NOMO-1 (cell line): ENCODE measurements around the gene STAMBPL1.
"Not testable (repeated sequence)": the region's sequence is repeated elsewhere in the genome, so short reads cannot be mapped to it uniquely, and the experiment has no call there.

Experiments
- DNase-seq, 2 experiments: peaks; one replicate each; lab custom pipeline; 2025; ENCODE audit not compliant: unreplicated experiment in 2 of 2; lab: John Stamatoyannopoulos, UW

Gene STAMBPL1

GRCh38 chr10:88854684-88855083 lies 25.4 kb upstream of the STAMBPL1 start:
- no peak for DNase-seq

DNA sequence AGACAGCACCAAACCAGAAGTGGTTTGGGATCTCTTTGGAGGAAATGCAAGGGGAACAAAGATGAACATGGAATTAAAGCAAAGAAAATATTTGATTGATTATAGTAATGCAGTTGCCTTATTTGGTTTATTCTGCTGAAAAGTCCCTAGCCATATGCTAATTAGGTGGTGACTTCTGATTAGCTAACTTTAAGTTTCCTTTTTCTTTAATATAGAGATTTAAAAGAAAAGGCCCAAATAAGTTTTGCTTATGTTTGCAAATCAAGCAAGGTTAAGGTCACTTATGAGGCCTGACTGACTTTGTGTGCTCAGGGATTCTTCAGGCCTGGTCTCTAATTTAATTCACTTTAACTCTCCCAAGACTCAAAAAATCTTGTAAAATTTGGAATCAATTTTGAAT lies 22.2 kb upstream of the STAMBPL1 start:
- no peak for DNase-seq

GRCh38 chr10:88858491-88858890 lies 21.6 kb upstream of the STAMBPL1 start:
- DNase-seq: no peak

- no peak for DNase-seq
Observed at GRCh38 chr10:88861036-88861435, 19.0 kb upstream of the STAMBPL1 start.

DNA sequence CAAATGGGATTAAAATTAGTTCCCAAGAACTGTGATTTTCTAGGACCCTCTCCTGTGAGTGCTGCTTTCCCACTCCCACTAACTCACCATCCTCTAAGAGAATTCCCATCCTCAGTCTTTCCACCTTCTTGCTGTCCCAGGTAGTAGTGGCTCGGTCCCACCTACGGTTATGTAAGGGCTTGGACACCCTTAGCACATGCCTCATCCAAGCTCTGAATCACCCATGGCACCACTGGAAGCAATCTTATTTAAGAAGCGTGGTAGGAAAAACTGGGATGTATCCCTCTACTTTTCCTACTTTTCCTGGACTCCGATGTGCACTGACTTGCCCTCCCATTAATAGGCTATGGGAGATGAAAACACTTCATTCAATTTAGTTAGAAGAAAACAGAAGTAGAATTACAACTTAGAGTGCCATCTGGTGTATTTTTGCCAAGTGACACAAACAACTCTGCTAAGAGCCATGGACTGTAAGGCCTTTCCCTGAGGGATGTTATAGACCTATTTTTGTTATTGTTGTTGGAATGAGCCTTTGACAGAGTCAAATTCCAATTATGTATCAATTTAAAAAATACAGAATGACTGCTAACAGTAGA lies 14.7 kb upstream of the STAMBPL1 start:
- peak; percentile 39 to 63 for DNase-seq

DNA sequence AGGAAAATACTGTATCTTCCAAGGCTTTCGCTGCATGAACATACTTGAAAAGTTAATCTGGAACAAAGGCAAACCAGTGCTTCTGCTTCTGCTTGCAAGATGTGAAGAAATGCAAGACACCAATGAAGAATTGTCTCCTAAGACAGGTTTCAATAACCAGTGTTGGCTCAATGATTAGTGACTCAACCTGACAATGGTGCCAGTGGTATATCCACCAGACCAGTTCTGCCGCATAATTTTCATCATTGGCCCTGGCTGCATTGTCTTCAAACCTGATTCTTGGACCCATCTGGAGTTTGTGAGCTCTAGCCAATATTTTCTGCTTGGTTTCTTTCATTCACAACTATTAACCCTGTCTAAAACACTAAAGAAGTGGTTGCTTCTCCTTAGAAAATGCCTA lies 13.6 kb upstream of the STAMBPL1 start:
- no peak for DNase-seq

DNA sequence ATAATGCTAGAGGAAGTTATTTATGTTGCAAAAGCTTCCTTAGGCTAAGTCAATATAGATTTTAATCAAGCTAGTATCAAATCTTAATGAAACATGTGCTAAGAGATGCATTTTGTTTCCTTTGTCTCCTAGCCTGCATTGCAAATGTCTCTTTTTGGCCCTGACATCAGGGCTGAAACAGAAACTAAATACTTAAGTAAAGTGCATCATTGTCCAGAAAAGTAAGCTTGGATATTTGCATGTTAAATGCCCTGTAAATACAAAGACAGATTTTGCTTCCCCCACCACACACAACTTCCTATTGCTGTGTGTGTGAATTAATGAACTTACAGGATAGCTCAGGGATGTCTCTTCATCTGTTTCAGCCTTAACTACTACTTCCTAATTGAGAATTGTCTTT lies 10.0 kb upstream of the STAMBPL1 start:
- no peak for DNase-seq

GRCh38 chr10:88873757-88874156 lies 6.3 kb upstream of the STAMBPL1 start:
- no peak for DNase-seq

- DNase-seq: no peak
Observed at GRCh38 chr10:88874281-88874680, 5.8 kb upstream of the STAMBPL1 start.

DNA sequence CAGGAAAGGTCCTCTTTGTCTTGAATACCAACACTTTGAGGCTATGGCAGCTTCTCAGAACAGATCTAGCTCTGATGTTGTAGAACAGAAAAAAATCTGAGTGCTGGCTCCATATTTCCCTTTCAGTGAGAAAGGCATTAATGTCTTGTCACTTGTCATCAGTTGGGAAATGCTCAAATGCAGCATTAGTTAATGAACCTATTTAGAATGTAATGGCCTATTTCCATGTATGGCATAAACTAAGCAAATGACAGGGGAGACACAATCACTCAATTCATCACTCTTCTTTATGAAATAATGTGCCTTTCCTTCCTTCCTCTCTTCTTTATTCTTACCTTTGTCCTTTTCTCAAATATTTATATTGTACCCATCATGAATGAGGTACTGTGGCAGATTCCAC lies 5.0 kb upstream of the STAMBPL1 start:
- no peak for DNase-seq

GRCh38 chr10:88877298-88877697 lies 2.7 kb upstream of the STAMBPL1 start:
- DNase-seq: no peak

DNA sequence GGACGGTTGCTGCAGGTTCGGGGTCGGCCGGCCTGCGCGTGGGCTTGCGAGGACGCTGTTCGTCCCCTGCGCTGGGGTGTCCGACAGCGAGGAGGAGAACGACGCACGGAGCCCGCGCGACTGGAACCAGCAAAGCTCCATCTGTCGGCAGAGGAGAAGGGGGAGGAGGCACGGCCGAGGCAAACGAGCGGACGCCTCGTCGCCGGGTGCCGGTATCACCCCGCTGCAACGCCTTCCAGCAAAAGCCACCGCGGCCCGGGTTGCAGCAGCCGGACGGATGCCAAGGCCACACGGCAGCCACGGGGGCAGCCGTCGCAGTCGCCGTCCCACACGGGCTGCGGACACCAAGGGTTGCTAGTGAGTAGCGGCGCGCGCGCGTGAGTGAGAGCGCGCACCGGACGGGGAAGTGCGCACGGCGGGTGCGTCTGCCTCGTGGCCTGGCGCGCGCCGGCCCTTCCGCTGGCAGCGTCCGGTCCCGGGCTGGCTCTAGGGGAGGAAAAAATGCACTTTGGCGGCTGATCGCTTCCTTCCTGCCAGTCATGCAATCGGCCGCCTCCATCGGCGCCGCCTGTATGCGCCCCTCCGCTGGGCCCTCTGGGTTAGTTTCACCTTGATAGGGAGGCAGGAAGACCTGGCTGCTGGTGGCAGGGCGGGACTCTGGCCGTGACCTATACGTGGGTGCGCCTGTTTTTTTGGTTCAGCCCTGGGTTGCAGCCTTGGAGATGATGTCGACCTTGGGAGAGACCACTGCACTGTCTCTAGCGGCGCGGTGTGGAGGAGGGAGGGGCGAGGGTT lies 434 bp downstream of the STAMBPL1 start:
- peak; percentile 82 to 84 for DNase-seq

- DNase-seq: no peak
Observed at GRCh38 chr10:88881320-88881719, 1.3 kb downstream of the STAMBPL1 start.

GRCh38 chr10:88881922-88882645 lies 2.0 kb downstream of the STAMBPL1 start:
- no peak for DNase-seq

DNA sequence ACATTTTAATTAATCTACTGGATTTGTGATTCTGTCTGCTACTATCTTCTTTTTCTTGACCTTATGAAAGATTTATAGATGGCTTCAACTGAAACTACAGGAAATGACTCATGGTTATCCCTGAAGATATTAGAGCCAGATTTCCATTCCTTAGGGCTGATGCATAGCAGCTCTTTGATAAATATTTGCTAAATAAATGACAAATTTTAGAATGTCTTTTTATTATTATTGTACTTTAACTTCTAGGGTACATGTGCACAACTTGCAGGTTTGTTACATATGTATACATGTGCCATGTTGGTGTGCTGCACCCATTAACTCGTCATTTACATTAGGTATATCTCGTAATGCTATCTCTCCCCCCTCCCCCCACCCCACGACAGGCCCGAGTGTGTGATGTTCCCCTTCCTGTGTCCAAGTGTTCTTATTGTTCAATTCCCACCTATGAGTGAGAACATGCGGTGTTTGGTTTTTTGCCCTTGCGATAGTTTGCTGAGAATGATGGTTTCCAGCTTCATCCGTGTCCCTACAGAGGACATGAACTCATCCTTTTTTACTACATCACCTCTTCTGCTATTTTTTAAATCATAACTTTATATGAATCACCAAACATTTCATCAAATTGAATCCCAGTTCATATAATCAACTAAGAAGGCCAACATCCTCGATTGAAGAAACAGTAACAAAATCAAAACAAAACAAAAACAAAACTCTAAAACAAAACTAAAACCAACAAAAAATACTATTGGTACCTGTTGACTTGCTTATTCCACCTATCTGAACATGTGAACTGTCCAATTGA lies 2.8 kb downstream of the STAMBPL1 start:
- not testable (repeated sequence) for DNase-seq

GRCh38 chr10:88883448-88883809 lies 3.4 kb downstream of the STAMBPL1 start:
- DNase-seq: no peak

- no peak for DNase-seq
Observed at GRCh38 chr10:88886557-88886956, 6.5 kb downstream of the STAMBPL1 start.

GRCh38 chr10:88888810-88889445 lies 8.9 kb downstream of the STAMBPL1 start:
- DNase-seq: no peak

GRCh38 chr10:88889559-88890337 lies 9.7 kb downstream of the STAMBPL1 start:
- DNase-seq: no peak
